ENCODE measurements around the gene SYNE3. TPM values are rescaled to one million over a fixed set of nuclear protein-coding genes. Genes with fewer than 3 reads are reported as not detected.

SYNE3 gene
- total and polyA plus RNA-seq, 5 experiments from 2014 or later = 2.4 to 48.2 (median 4.6) TPM

DNA sequence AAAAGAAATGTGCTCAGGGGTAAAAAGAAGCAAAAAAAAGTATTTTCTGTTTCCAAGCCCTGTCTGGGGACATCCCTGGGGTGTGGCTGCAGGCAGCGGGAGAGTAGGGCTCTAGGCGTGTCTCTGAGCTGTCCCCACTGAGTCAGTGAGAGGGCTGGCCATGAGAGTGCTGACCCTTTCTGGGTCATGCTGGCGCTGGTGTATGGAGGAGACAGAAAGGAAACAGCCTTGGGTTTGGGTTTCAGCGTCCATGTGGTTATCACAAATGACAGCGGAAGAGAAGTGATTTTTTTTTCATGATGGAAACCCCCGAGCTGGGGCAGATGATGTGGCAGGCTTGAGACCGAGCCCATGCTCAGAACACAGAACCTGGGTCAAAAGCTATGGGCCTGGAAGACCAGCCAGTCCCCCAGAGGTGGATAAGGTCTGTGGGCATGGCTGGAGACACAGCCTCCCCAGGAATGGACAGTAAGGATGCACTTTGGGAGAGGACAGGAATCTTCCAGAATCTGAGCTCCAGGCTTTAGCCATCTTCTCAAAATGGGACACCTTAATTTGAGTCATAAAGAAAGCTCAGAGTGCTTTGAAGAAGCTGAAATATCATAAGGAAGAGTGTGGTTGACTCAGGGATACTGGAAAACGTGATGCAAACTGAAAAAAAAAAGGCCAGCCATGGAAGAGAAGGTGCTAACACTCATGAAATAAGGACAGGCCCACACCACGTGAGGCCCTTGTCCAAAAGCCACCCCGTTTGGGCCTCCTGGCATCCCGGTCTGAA lies 36.2 kb downstream of the SYNE3 start:
- H3K4me1 Mint-ChIP-seq = peaks cover 29 to 67% (median 60%) of the 10 kb centered on the region in 4 donors
- H3K9me3 Mint-ChIP-seq = no peaks in the 10 kb centered on the region
- DNase-seq (no peak), ATAC-seq (peak; percentile 30 to 62)
- peaks cover 0 to 14% (median 9%) of the 10 kb centered on the region in 3 donors for H3K36me3 Mint-ChIP-seq
- H3K27ac Mint-ChIP-seq = peak overlapping the region in 9 of 10 donors; percentile 63 to 87 (median 79)
- no peaks in the 10 kb centered on the region for H3K27me3 Mint-ChIP-seq
- peak overlapping the region in 4 of 10 donors; percentile 5 to 55 (median 31) for H3K4me3 Mint-ChIP-seq
- POLR2A ChIA-PET = interaction anchor here (0.8 to 4.7 kb wide), 5 partner anchors 9 to 39 kb away, joined by 3 to 28 read pairs (median 3); no protein-coding TSS in a partner anchor

DNA sequence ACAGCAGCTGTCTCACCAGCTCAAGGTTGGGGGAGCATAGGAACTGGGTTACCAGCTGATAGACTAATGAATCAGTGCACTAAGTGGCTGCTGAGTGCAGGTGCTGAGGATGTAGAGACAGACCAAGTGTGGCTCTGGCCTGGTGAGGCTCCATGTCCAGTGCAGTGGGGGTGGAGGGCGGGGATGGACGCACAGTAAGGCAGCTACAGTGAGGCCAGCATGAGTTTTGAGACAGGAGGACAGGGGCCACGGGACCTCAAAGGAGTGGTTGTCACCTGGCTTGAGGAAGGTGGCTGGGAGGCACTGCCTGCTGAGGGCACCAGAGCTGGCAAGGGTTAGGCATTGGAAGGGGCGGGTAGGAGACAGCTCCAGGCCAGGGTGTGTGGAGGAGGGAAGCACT lies 37.0 kb downstream of the SYNE3 start:
- Mint-ChIP-seq H3K27ac (peak overlapping the region in 8 of 10 donors; percentile 20 to 86 (median 77)), H3K4me3 (peak overlapping the region in 1 of 10 donors; percentile 26), H3K9me3 (no peaks in the 10 kb centered on the region), H3K36me3 (peaks cover 0 to 19% (median 13%) of the 10 kb centered on the region in 3 donors), H3K4me1 (peaks cover 29 to 68% (median 60%) of the 10 kb centered on the region in 4 donors), H3K27me3 (no peaks in the 10 kb centered on the region)
- no peak for DNase-seq
- POLR2A ChIA-PET = interaction anchor here (1.0 to 4.7 kb wide), 3 partner anchors 14 to 44 kb away, joined by 3 to 28 read pairs (median 10); no protein-coding TSS in a partner anchor
- no peak for ATAC-seq

DNA sequence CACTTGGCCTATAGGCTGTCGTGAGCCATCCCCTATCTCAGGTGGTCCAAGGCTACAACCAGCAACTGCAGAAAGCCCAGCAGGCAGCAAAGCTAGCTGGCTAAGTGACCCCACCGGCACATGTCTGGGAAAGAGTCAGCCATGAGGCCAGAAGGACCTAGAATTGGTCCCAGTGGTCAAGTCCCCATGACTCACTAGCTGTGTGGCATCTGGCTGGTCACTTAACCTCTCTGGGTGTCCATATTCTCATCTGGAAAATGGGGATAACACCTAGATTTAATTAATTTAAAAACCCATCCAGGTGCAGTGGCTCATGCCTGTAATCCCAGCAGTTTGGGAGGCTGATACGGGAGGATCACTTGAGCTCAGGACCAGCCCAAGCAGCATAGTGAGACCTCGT lies 37.6 kb downstream of the SYNE3 start:
- H3K4me1 Mint-ChIP-seq = peaks cover 30 to 69% (median 60%) of the 10 kb centered on the region in 4 donors
- ATAC-seq (no peak), DNase-seq (no peak)
- H3K27ac Mint-ChIP-seq = peak overlapping the region in 7 of 10 donors; percentile 32 to 85 (median 66)
- POLR2A ChIA-PET = interaction anchor here (0.6 to 4.7 kb wide), 4 partner anchors 14 to 512 kb away, joined by 3 to 28 read pairs (median 8); no protein-coding TSS in a partner anchor
- no peaks in the 10 kb centered on the region for H3K9me3 Mint-ChIP-seq
- H3K36me3 Mint-ChIP-seq = peaks cover 0 to 26% (median 15%) of the 10 kb centered on the region in 3 donors
- H3K27me3 Mint-ChIP-seq = no peaks in the 10 kb centered on the region
- H3K4me3 Mint-ChIP-seq = no peak overlapping the region

DNA sequence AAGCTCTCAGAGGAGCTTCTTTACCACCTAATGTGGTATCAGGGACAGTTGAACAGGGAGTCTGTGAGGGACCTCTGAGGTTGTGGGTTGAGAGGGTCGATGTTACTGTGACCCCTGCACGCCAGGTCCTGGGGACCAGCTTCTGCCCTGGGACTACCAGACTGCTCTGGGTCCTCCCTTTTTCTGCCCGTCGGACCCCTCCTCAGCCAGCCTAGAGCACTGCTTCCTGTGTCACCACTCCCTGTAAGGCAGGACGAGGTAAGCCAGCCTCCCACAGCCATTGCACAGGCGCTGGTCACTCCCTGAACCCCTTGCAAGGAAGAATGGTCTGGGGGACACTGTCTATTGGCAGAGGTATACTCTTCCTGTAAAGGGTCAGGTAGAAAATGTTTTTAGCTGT lies 38.1 kb downstream of the SYNE3 start:
- H3K36me3 Mint-ChIP-seq = peaks cover 0 to 31% (median 15%) of the 10 kb centered on the region in 3 donors
- no peaks in the 10 kb centered on the region for H3K27me3 Mint-ChIP-seq
- POLR2A ChIA-PET = interaction anchor here (0.6 to 4.7 kb wide), 5 partner anchors 13 to 512 kb away, joined by 4 to 28 read pairs (median 5); no protein-coding TSS in a partner anchor
- DNase-seq = no peak
- H3K4me3 Mint-ChIP-seq = peak overlapping the region in 1 of 10 donors; percentile 45
- peaks cover 31 to 69% (median 60%) of the 10 kb centered on the region in 4 donors for H3K4me1 Mint-ChIP-seq
- ATAC-seq = peak in 1 of 2 donors; percentile 17
- H3K9me3 Mint-ChIP-seq = no peaks in the 10 kb centered on the region
- peak overlapping the region in 9 of 10 donors; percentile 29 to 85 (median 66) for H3K27ac Mint-ChIP-seq

DNA sequence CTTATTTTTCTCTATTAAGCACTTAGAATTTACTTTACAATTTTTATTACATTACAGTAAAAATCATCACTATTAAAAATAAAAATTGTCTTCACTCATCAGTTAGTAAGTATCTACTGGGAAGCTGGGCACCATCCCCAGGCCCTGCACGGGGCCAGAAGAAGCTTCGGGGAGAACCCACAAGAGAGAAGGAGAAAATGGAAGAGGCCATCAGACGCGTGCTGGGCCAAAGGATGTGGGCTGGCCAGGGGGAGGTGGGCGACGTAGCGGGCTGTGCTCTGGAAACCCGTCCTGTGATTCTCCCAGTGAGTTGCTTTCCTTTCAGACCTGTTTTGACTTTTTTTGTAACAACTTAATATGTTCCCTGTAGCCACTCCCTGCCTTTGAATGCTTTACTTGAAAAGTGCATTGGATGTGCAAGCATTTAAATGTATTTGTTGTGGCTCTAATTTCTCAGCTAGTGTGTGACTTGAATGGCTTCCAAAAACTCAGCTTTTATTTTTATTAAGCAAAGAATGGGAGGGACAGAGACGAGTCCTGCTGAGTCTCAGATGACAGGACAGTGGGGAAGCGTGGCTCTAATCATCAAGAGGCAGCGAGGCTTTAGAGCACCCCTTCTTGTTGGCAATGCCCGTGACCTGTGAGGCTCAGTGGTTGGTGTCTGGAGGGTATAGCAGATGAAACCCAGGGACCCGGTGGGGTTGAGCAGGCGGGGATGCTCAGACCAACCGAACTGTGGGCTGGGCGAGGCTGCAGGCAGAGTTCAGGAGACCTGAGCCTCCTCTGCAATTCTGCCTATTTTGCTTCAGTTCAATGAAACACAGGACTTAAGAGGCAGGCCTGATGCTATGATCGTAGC lies 38.8 kb downstream of the SYNE3 start:
- Mint-ChIP-seq H3K4me1 (peaks cover 36 to 72% (median 62%) of the 10 kb centered on the region in 4 donors), H3K4me3 (peak overlapping the region in 4 of 10 donors; percentile 7 to 53 (median 42)), H3K27me3 (no peaks in the 10 kb centered on the region), H3K9me3 (no peaks in the 10 kb centered on the region), H3K36me3 (peaks cover 0 to 36% (median 15%) of the 10 kb centered on the region in 3 donors), H3K27ac (peak overlapping the region; percentile 4 to 85 (median 73))
- ATAC-seq (no peak), DNase-seq (no peak)
- POLR2A ChIA-PET = interaction anchor here (0.6 to 4.7 kb wide), 4 partner anchors 12 to 46 kb away, joined by 4 to 28 read pairs (median 7); no protein-coding TSS in a partner anchor

DNA sequence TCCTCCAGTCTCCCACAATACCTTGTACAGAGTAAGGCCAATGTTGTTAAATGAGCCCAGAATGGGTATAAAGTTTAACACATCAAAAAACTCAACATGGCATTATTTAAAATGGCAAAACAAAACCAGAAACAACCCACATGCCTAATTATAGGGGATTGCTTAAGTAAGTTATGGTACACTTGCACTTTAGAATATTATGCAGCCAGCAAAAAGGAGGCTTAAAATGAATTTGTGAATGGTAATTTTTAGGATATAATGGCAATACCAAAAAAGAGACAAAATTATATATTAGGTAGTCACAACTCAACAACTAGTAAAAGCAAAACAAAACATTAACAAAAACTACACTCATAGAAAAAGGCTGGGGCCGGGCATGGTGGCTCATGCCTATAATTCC lies 39.7 kb downstream of the SYNE3 start:
- no peak for ATAC-seq
- no peaks in the 10 kb centered on the region for H3K27me3 Mint-ChIP-seq
- H3K9me3 Mint-ChIP-seq = no peaks in the 10 kb centered on the region
- no peak overlapping the region for H3K4me3 Mint-ChIP-seq
- POLR2A ChIA-PET = interaction anchor here (4.7 kb wide), 1 partner anchor 11 kb away, joined by 28 read pairs; no protein-coding TSS in a partner anchor
- DNase-seq = no peak
- peaks cover 0 to 38% (median 17%) of the 10 kb centered on the region in 3 donors for H3K36me3 Mint-ChIP-seq
- peaks cover 42 to 78% (median 70%) of the 10 kb centered on the region in 4 donors for H3K4me1 Mint-ChIP-seq
- H3K27ac Mint-ChIP-seq = peak overlapping the region in 6 of 10 donors; percentile 14 to 87 (median 56)

DNA sequence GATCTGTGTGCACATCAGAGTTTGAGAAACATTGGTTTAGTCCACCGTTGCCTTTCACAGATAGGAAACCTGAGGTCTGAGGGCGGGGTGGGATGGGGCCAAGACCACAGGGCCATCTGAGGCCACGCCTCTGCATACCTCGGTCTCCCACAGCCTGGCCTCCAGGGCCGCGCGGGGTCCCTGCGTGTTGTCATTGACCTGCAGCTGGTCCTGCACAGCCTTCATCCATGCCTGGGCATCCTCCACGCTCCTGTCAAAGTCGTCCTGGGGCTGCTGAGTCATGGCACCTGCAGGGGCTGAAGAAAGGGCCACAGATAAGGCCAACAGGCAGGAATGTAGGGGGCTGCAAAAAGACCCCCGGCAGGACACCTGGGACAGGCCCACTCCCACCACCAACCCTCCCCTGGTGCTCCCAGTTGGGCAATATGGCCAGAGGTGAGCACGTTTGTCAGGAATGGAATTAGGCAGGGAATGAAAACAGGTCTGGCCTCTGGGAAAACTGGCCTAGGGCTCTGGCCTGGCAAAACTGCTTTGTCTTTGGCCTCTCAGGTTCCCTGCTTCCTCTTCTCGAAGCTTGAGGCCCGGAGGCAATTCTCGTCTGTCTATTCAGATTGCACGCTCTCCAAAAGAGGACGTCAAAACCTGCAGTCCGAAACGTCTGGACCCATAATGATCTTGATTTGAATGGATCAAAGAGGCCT lies 40.8 kb downstream of the SYNE3 start:
- Mint-ChIP-seq H3K9me3 (no peaks in the 10 kb centered on the region), H3K27ac (peak overlapping the region in 6 of 10 donors; percentile 56 to 87 (median 72)), H3K4me1 (peaks cover 45 to 80% (median 69%) of the 10 kb centered on the region in 4 donors), H3K36me3 (peaks cover 0 to 48% (median 24%) of the 10 kb centered on the region in 3 donors), H3K27me3 (no peaks in the 10 kb centered on the region), H3K4me3 (no peak overlapping the region)
- POLR2A ChIA-PET = interaction anchor here (19.9 kb wide), 1 partner anchor 44 kb away, joined by 398 read pairs; the partner anchor contains the start of gene SYNE3
- no peak for ATAC-seq
- no peak for DNase-seq

DNA sequence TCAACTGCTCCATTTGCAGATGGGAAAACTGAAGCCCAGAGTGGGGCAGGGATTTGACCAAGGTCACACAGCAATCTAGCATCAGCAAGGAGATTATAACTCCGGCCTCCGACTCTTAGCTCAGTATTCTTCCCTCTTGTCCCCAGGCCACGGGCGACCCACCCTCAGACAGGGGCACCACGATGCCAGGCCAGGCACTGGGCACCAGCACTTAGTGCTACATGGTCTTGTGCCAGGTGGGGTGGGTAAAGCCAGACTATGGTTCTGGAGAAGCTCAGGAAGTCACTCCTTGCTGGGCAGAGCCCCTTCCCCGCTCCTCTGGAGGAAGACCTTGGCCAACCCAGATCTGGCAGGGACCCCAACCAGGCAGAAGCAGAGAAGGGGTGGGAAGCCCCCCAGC lies 41.5 kb downstream of the SYNE3 start:
- Mint-ChIP-seq H3K36me3 (peaks cover 2 to 48% (median 25%) of the 10 kb centered on the region in 3 donors), H3K27me3 (no peaks in the 10 kb centered on the region), H3K27ac (peak overlapping the region in 5 of 10 donors; percentile 41 to 93 (median 92)), H3K9me3 (no peaks in the 10 kb centered on the region), H3K4me3 (no peak overlapping the region), H3K4me1 (peaks cover 38 to 76% (median 64%) of the 10 kb centered on the region in 4 donors)
- no peak for DNase-seq
- no peak for ATAC-seq
- POLR2A ChIA-PET = interaction anchor here (4.2 to 19.9 kb wide), 2 partner anchors 11 to 45 kb away, joined by 53 to 398 read pairs; partner anchors contain the start of gene SYNE3

DNA sequence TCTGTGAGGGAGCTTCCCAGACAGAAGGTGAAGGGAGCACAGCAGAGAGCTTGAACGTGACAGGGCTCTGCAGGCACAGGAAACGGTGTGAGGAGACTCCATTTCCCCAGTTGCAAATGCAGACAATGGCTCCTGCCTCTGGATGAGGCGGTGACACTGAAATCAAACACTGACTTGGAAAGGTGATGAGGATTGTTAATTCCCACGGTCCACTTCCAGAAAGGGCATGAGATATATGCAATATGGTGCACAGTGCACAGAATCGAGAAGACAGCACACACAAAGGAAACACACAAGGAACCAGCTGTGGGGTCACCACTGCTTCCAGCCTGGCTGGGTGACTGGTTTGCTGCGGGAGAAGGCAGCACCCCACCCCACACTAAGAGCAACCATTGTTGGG lies 42.0 kb downstream of the SYNE3 start:
- peak overlapping the region; percentile 45 to 97 (median 92) for H3K27ac Mint-ChIP-seq
- H3K4me3 Mint-ChIP-seq = peak overlapping the region in 6 of 10 donors; percentile 6 to 78 (median 71)
- ATAC-seq (no peak), DNase-seq (no peak)
- POLR2A ChIA-PET = interaction anchor here (4.2 to 19.9 kb wide), 2 partner anchors 11 to 45 kb away, joined by 53 to 398 read pairs; partner anchors contain the start of gene SYNE3
- no peaks in the 10 kb centered on the region for H3K9me3 Mint-ChIP-seq
- H3K36me3 Mint-ChIP-seq = peaks cover 4 to 47% (median 28%) of the 10 kb centered on the region in 3 donors
- peaks cover 35 to 75% (median 63%) of the 10 kb centered on the region in 4 donors for H3K4me1 Mint-ChIP-seq
- H3K27me3 Mint-ChIP-seq = no peaks in the 10 kb centered on the region

DNA sequence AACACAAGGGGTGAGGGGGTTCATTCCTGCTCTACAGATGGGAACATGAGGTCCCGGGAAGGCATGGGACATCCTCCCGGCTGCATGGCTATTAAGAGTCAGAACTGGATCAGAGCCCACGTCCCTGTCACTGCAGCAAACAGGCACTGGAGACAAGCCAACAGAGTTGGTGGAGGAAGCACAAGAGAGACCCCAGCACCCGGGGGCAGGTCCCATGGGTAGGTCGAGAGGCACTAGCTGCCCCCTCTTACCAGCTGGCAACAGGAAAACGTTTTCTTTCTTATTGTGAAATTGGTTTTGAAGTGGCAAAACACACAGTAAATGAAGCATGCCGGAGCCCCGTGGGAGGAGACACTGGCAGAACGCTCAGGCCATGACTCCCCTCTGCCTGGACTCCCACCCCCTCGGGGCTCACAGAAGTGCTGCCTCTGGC lies 43.6 kb downstream of the SYNE3 start:
- DNase-seq (peak in 2 of 10 donors; percentile 27 to 29), ATAC-seq (peak; percentile 58 to 70)
- Mint-ChIP-seq H3K27ac (peak overlapping the region; percentile 60 to 97 (median 92)), H3K27me3 (no peaks in the 10 kb centered on the region), H3K36me3 (peaks cover 4 to 50% (median 28%) of the 10 kb centered on the region in 3 donors), H3K9me3 (no peaks in the 10 kb centered on the region), H3K4me1 (peaks cover 38 to 75% (median 54%) of the 10 kb centered on the region in 4 donors), H3K4me3 (peak overlapping the region in 9 of 10 donors; percentile 46 to 84 (median 73))
- POLR2A ChIA-PET = interaction anchor here (1.4 to 19.9 kb wide), 4 partner anchors 9 to 47 kb away, joined by 3 to 398 read pairs (median 29); partner anchors contain the start of gene SYNE3

DNA sequence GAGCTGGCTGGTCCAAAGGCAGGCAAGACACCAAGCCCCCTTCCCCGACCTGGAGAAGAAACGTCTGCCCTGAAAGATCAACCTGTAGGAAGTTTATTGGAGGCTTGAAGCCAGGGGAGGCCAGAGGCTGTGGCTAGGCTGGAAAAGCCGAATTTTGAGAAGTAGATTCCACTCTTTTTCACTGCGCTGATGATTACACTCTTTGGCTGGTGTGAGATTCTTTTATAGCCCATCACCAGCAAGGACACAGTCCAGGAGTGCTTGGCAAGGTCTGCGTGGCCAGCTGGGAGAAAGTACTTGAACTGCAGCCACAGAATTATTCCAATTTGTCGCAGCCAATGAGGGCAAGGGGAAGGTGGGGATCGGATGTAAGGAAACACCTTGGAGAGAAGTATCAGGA lies 45.0 kb downstream of the SYNE3 start:
- peak overlapping the region; percentile 60 to 97 (median 92) for H3K27ac Mint-ChIP-seq
- POLR2A ChIA-PET = interaction anchor here (1.4 to 19.9 kb wide), 4 partner anchors 8 to 48 kb away, joined by 3 to 398 read pairs (median 29); partner anchors contain the start of gene SYNE3
- DNase-seq = no peak
- no peak for ATAC-seq
- peaks cover 4 to 50% (median 27%) of the 10 kb centered on the region in 3 donors for H3K36me3 Mint-ChIP-seq
- no peaks in the 10 kb centered on the region for H3K9me3 Mint-ChIP-seq
- H3K4me3 Mint-ChIP-seq = peak overlapping the region in 5 of 10 donors; percentile 2 to 34 (median 17)
- H3K27me3 Mint-ChIP-seq = no peaks in the 10 kb centered on the region
- peaks cover 36 to 79% (median 53%) of the 10 kb centered on the region in 4 donors for H3K4me1 Mint-ChIP-seq
